ENCODE data around the gene SPAG6.
"Not testable (repeated sequence)": the region's sequence is repeated elsewhere in the genome, so short reads cannot be mapped to it uniquely, and the experiment has no call there.

The SPAG6 gene

GRCh38 chr10:22345301-22346095 lies at the start of gene SPAG6:
Gene SPAG6, plus strand, starts transcription at chr10:22345496. Its CDS starts 116 bp downstream, at chr10:22345612.
- DNase-seq (ENCODE audit: low read depth): no peak

- DNase-seq (ENCODE audit: low read depth): no peak
These were observed 44.1 kb upstream of the SPAG6 start for GRCh38 chr10:22301193-22301592.

GRCh38 chr10:22303461-22303860 lies 41.8 kb upstream of the SPAG6 start:
- no peak for DNase-seq (ENCODE audit: low read depth)

- no peak for DNase-seq (ENCODE audit: low read depth)
These were observed 39.6 kb upstream of the SPAG6 start for GRCh38 chr10:22305721-22306120.

- no peak for DNase-seq (ENCODE audit: low read depth)
These were observed 36.9 kb upstream of the SPAG6 start for GRCh38 chr10:22308390-22308789.

- DNase-seq (ENCODE audit: low read depth): no peak
These were observed 35.9 kb upstream of the SPAG6 start for GRCh38 chr10:22309180-22310000.

GRCh38 chr10:22310012-22310411 lies 35.3 kb upstream of the SPAG6 start:
- not testable (repeated sequence) for DNase-seq (ENCODE audit: low read depth)

GRCh38 chr10:22310928-22311327 lies 34.4 kb upstream of the SPAG6 start:
- no peak for DNase-seq (ENCODE audit: low read depth)

GRCh38 chr10:22314852-22315251 lies 30.4 kb upstream of the SPAG6 start:
- DNase-seq (ENCODE audit: low read depth): no peak

GRCh38 chr10:22315455-22316285 lies 29.6 kb upstream of the SPAG6 start:
- no peak for DNase-seq (ENCODE audit: low read depth)

GRCh38 chr10:22316286-22317075 lies 28.8 kb upstream of the SPAG6 start, which contains the start of gene COMMD3:
Gene COMMD3, plus strand, starts transcription at chr10:22316388. Its CDS starts 30 bp downstream, at chr10:22316418.
- DNase-seq (ENCODE audit: low read depth): peak; percentile 65

- no peak for DNase-seq (ENCODE audit: low read depth)
These were observed 28.3 kb upstream of the SPAG6 start for GRCh38 chr10:22317076-22317370.

- DNase-seq (ENCODE audit: low read depth): no peak
These were observed 27.3 kb upstream of the SPAG6 start for GRCh38 chr10:22317771-22318565.

GRCh38 chr10:22318772-22319171 lies 26.5 kb upstream of the SPAG6 start:
- no peak for DNase-seq (ENCODE audit: low read depth)

- no peak for DNase-seq (ENCODE audit: low read depth)
These were observed 25.7 kb upstream of the SPAG6 start for GRCh38 chr10:22319547-22319979.

- no peak for DNase-seq (ENCODE audit: low read depth)
These were observed 25.2 kb upstream of the SPAG6 start for GRCh38 chr10:22319980-22320558.

GRCh38 chr10:22320591-22321155 lies 24.6 kb upstream of the SPAG6 start, which contains the start of gene BMI1:
Gene BMI1, plus strand, starts transcription at chr10:22321099. Its CDS starts 5,351 bp downstream, at chr10:22326450.
- DNase-seq (ENCODE audit: low read depth): peak; percentile 50

- peak; percentile 37 for DNase-seq (ENCODE audit: low read depth)
These were observed 24.0 kb upstream of the SPAG6 start for GRCh38 chr10:22321156-22321923.
